Retinal pigment epithelial cell (primary cell): Measurements from ENCODE around the gene HSPA12A.

ENCODE experiments used
- DNase-seq: peaks from one replicate; pipeline ENCODE4 v3.0.0-alpha.2; 2010; ENCODE audit warnings: low read depth
- H3K4me3 ChIP-seq: 2 replicates; pipeline ENCODE4 v1.5.1; 2011; ENCODE audit warnings: mild to moderate bottlenecking, low read length, control low read depth, moderate library complexity
- CTCF ChIP-seq: conservative IDR thresholded peaks from 2 replicates; pipeline ENCODE4 v1.5.1; 2011; ENCODE audit warnings: low read depth, low read length, control low read depth, inconsistent platforms

The HSPA12A gene

GRCh38 chr10:116720668-116721546 is 21.5 kb downstream of the HSPA12A start:
- no peak for TF ChIP-seq CTCF
- DNase-seq: no peak
- no peak overlapping the region for H3K4me3 ChIP-seq

GRCh38 chr10:116720241-116720643 is 22.1 kb downstream of the HSPA12A start:
- no peak for TF ChIP-seq CTCF
- no peak overlapping the region for H3K4me3 ChIP-seq
- no peak for DNase-seq

- H3K4me3 ChIP-seq: no peak overlapping the region
- no peak for TF ChIP-seq CTCF
- no peak for DNase-seq
These were observed 22.6 kb downstream of the HSPA12A start for GRCh38 chr10:116719804-116720203.

- H3K4me3 ChIP-seq: no peak overlapping the region
- TF ChIP-seq CTCF: no peak
- DNase-seq: no peak
These were observed 24.3 kb downstream of the HSPA12A start for GRCh38 chr10:116718058-116718457.

- DNase-seq: no peak
- TF ChIP-seq CTCF: no peak
- H3K4me3 ChIP-seq: no peak overlapping the region
These were observed 26.0 kb downstream of the HSPA12A start for GRCh38 chr10:116716381-116716780.

GRCh38 chr10:116715839-116716377 is 26.5 kb downstream of the HSPA12A start:
- DNase-seq: no peak
- H3K4me3 ChIP-seq: no peak overlapping the region
- TF ChIP-seq CTCF: no peak

- no peak overlapping the region for H3K4me3 ChIP-seq
- no peak for DNase-seq
- no peak for TF ChIP-seq CTCF
These were observed 27.0 kb downstream of the HSPA12A start for GRCh38 chr10:116715341-116715740.
